ENCODE measurements around the gene FBXW9.

The FBXW9 gene

GRCh38 chr19:12642506-12642905, 53.9 kb downstream of the FBXW9 start:
- Histone ChIP-seq H2AFZ (ENCODE audit: low read depth, low read length) (no peak overlapping the region), H3K4me2 (ENCODE audit: insufficient read depth, low read length) (no peak overlapping the region), H3K4me1 (ENCODE audit: insufficient read depth, low read length) (peaks cover 12% of the 10 kb centered on the region), H3K9me3 (ENCODE audit: insufficient read depth, low read length, severe bottlenecking) (no peaks in the 10 kb centered on the region), H3K9ac (ENCODE audit: low read depth, low read length) (no peak overlapping the region), H3K27me3 (ENCODE audit: insufficient read depth, low read length, poor library complexity) (no peaks in the 10 kb centered on the region), H3K36me3 (ENCODE audit: insufficient read depth, low read length) (no peaks in the 10 kb centered on the region), H3K79me2 (ENCODE audit: insufficient read depth, low read length) (no peaks in the 10 kb centered on the region), H3K4me3 (ENCODE audit: low read depth in 1 of 2, low read length in 2 of 2) (no peak overlapping the region), H4K20me1 (ENCODE audit: insufficient read depth, low read length) (no peaks in the 10 kb centered on the region), H3K27ac (ENCODE audit: low read length) (no peak overlapping the region)
- DNase-seq (no peak), ATAC-seq (ENCODE audit: insufficient read depth, low read depth) (no peak)
- no peak for TF ChIP-seq CTCF (IDR thresholded peaks at IDR 0.05; ENCODE audit: borderline replicate concordance, extremely low read depth, low read length, poor library complexity, severe bottlenecking)
- TF ChIP-seq EZH2 (IDR thresholded peaks at IDR 0.05; ENCODE audit: borderline replicate concordance, low read depth, low read length, severe bottlenecking) = no peak

- TF ChIP-seq CTCF (IDR thresholded peaks at IDR 0.05; ENCODE audit: borderline replicate concordance, extremely low read depth, low read length, poor library complexity, severe bottlenecking) = no peak
- no peak for TF ChIP-seq EZH2 (IDR thresholded peaks at IDR 0.05; ENCODE audit: borderline replicate concordance, low read depth, low read length, severe bottlenecking)
- Histone ChIP-seq H3K36me3 (ENCODE audit: insufficient read depth, low read length) (no peaks in the 10 kb centered on the region), H4K20me1 (ENCODE audit: insufficient read depth, low read length) (no peaks in the 10 kb centered on the region), H3K4me2 (ENCODE audit: insufficient read depth, low read length) (no peak overlapping the region), H3K4me3 (ENCODE audit: low read depth in 1 of 2, low read length in 2 of 2) (no peak overlapping the region), H3K9me3 (ENCODE audit: insufficient read depth, low read length, severe bottlenecking) (no peaks in the 10 kb centered on the region), H3K9ac (ENCODE audit: low read depth, low read length) (no peak overlapping the region), H3K79me2 (ENCODE audit: insufficient read depth, low read length) (no peaks in the 10 kb centered on the region), H2AFZ (ENCODE audit: low read depth, low read length) (no peak overlapping the region), H3K27me3 (ENCODE audit: insufficient read depth, low read length, poor library complexity) (no peaks in the 10 kb centered on the region), H3K4me1 (ENCODE audit: insufficient read depth, low read length) (peaks cover 12% of the 10 kb centered on the region), H3K27ac (ENCODE audit: low read length) (no peak overlapping the region)
- ATAC-seq (ENCODE audit: insufficient read depth, low read depth) (no peak), DNase-seq (no peak)
Observed at GRCh38 chr19:12641456-12641855, 55.0 kb downstream of the FBXW9 start.

GRCh38 chr19:12639901-12640613, 56.4 kb downstream of the FBXW9 start:
- Histone ChIP-seq H4K20me1 (ENCODE audit: insufficient read depth, low read length) (no peaks in the 10 kb centered on the region), H3K9ac (ENCODE audit: low read depth, low read length) (peak overlapping the region; percentile 48), H3K9me3 (ENCODE audit: insufficient read depth, low read length, severe bottlenecking) (no peaks in the 10 kb centered on the region), H3K4me2 (ENCODE audit: insufficient read depth, low read length) (peak overlapping the region; percentile 58), H3K79me2 (ENCODE audit: insufficient read depth, low read length) (no peaks in the 10 kb centered on the region), H3K36me3 (ENCODE audit: insufficient read depth, low read length) (no peaks in the 10 kb centered on the region), H2AFZ (ENCODE audit: low read depth, low read length) (peak overlapping the region; percentile 94), H3K27me3 (ENCODE audit: insufficient read depth, low read length, poor library complexity) (no peaks in the 10 kb centered on the region), H3K27ac (ENCODE audit: low read length) (peak overlapping the region; percentile 48), H3K4me1 (ENCODE audit: insufficient read depth, low read length) (peaks cover 12% of the 10 kb centered on the region), H3K4me3 (ENCODE audit: low read depth in 1 of 2, low read length in 2 of 2) (peak overlapping the region in 1 of 2 experiments; percentile 46; a peak in 2 of 4 replicates)
- ATAC-seq (ENCODE audit: insufficient read depth, low read depth) (peak; percentile 96), DNase-seq (peak; percentile 88)
- TF ChIP-seq CTCF (IDR thresholded peaks at IDR 0.05; ENCODE audit: borderline replicate concordance, extremely low read depth, low read length, poor library complexity, severe bottlenecking) (peak; percentile 97), EZH2 (IDR thresholded peaks at IDR 0.05; ENCODE audit: borderline replicate concordance, low read depth, low read length, severe bottlenecking) (no peak)
